Stimulated activated CD4-positive, alpha-beta T cell treated with anti-CD3 and anti-CD28 coated beads, Interleukin-1b, Interleukin-23, amount 100 ng/mL, for 1 hour (primary cell): ENCODE measurements around the gene RNH1.

Experiments used
- DNase-seq, 2 donors: peaks; one replicate each; pipeline ENCODE4 v3.0.0-alpha.2; 2020; ENCODE audit warnings: low read depth in 2 of 2

RNH1 gene

GRCh38 chr11:499201-500076 is 7.6 kb downstream of the RNH1 start:
- no peak for DNase-seq

- no peak for DNase-seq
Observed at GRCh38 chr11:498297-499181, 8.5 kb downstream of the RNH1 start.

GRCh38 chr11:497565-498296 is 9.3 kb downstream of the RNH1 start:
- DNase-seq: no peak

GRCh38 chr11:496834-497564 is 10.0 kb downstream of the RNH1 start:
- no peak for DNase-seq

GRCh38 chr11:495537-495931 is 11.5 kb downstream of the RNH1 start:
- no peak for DNase-seq

GRCh38 chr11:494761-495536 is 12.1 kb downstream of the RNH1 start:
- no peak for DNase-seq

- DNase-seq: no peak
Observed at GRCh38 chr11:492427-493226, 14.4 kb downstream of the RNH1 start.

GRCh38 chr11:491358-491757 is 15.7 kb downstream of the RNH1 start:
- DNase-seq: no peak

- no peak for DNase-seq
Observed at GRCh38 chr11:490930-491260, 16.1 kb downstream of the RNH1 start.

GRCh38 chr11:490186-490929 is 16.7 kb downstream of the RNH1 start:
- DNase-seq: no peak

GRCh38 chr11:489610-490185 is 17.3 kb downstream of the RNH1 start:
- no peak for DNase-seq

GRCh38 chr11:488992-489391 is 18.1 kb downstream of the RNH1 start:
- DNase-seq: no peak

- DNase-seq: no peak
Observed at GRCh38 chr11:488579-488978, 18.5 kb downstream of the RNH1 start.

- DNase-seq: no peak
Observed at GRCh38 chr11:488062-488461, 19.0 kb downstream of the RNH1 start.

- DNase-seq: no peak
Observed at GRCh38 chr11:487571-488021, 19.4 kb downstream of the RNH1 start.

- no peak for DNase-seq
Observed at GRCh38 chr11:486189-486588, 20.9 kb downstream of the RNH1 start.

- no peak for DNase-seq
Observed at GRCh38 chr11:484616-485015, 22.4 kb downstream of the RNH1 start.

- DNase-seq: no peak
Observed at GRCh38 chr11:479311-479710, 27.7 kb downstream of the RNH1 start.
